ENCODE measurements around the gene OAS2.
A peak's percentile ranks its signal among the peaks of the same experiment; 100 is the strongest.

Gene OAS2

DNA sequence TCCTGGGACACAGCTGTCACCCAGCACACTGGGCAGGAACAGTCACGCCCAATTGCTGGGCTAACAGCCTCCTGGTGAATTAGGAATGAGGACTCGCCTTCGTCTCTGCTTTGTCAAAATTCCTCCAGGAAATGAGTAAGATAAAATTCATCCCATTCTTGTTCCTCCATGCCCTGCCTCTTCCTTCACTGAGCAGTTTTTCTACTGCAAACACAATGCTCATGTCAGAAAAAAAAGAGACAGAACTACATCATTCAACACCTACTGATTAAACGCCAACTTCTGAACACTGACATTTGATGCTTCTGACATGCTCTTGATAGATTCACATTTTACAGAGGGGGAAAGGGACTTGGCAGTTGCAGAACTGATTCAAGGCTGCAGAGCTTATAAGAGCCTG is 40.7 kb downstream of the OAS2 start:
- DNase-seq (ENCODE audit: low read depth in 2 of 2) = no peak

DNA sequence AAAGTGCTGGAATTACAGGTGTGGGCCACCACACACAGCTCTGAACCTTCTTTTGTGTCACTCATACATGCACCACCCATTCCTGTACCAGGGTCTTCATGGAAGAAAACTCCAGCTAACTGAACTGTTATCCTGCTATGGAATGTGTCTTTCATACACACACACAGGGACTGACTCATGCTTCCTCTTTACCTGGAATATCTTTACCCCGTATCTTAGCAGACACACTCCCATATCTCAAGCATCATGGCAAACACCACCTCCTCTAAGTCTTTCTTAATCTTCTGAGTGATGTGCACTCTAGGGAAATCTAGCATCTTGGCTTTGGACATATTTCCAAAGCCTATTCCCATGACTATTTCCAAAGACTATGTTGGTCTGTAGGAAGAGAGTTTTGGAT is 43.2 kb downstream of the OAS2 start:
- DNase-seq (ENCODE audit: low read depth in 2 of 2) = no peak

DNA sequence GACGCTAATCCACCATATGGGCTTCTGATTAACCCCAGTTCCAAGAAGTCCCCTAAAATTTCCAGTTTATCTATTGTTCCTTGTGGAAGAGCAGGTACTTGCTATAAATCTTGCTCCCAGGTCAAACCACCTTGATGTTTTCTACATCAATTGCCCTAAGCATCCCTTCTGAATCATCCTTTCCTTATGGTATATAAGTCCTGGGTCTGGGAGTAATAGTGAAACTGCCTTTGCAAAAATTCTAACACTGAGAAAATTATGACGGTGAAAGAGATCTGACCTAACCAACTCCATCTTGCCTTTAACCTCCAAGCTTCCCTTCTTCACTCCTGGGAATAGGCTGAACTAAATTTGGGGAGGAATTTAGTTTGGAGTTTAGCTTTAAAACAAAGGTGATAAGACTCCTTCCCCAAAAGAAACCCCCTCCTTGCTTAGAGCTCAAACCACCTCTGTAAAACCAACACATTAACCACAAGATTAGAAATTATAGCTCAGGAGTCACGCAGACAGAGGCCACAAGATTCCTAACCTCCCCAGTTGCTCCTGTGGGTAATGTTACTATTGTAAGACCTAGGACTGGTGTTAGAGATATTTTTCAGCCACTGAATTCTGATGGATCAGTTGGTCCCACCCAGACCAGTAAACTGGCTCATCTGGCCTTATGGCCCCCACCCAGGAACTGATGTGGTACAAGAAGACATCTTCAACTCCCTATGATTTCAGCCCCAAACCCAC is 44.4 kb downstream of the OAS2 start:
- no peak for DNase-seq (ENCODE audit: low read depth in 2 of 2)

DNA sequence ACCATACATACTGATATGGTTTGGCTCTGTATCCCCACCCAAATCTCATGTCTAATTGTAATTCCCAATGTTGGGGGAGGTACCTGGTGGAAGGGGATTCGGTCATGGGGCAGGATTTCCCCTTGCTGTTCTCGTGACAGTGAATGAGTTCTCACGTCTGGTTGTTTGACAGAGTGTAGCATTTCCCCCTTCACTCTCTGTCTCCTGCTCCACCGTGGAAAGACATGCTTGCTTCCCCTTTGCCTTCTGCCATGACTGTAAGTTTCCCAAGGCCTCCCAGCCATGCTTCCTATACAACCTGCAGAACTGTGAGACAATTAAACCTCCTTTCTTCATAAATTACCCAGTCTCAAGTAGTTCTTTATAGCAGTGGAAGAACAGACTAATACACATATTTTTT is 49.4 kb downstream of the OAS2 start:
- no peak for DNase-seq (ENCODE audit: low read depth in 2 of 2)

DNA sequence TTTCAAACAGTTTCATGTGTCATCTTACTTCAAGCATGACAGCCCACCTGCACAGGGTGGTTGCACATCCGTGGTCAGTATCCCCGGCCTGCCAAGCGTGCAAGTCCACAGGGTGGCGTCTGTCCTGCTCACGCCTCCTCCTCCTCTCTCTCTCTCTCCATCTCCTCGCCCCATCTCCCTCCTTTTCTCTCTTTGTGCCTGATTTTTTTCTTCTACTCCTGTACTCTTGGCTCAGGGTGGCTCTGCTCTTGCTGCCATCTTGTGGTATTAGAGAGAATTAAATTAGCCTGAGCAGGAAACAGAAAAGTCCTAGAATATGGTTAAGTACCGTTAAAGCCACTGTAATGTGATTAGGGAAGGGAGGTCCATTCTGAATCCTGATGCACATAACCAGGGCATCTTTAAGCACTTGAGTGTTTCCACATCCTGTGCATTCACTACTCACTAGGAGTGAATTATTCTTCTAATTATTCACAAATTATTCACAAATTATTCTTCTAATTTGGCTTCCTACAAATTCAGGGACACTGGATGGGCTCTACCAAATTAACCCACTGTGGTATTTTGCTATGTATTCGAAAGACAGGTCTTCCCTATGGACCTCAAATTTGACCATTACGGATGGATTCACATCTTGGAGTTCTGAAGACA is 52.7 kb downstream of the OAS2 start:
- no peak for DNase-seq (ENCODE audit: low read depth in 2 of 2)

DNA sequence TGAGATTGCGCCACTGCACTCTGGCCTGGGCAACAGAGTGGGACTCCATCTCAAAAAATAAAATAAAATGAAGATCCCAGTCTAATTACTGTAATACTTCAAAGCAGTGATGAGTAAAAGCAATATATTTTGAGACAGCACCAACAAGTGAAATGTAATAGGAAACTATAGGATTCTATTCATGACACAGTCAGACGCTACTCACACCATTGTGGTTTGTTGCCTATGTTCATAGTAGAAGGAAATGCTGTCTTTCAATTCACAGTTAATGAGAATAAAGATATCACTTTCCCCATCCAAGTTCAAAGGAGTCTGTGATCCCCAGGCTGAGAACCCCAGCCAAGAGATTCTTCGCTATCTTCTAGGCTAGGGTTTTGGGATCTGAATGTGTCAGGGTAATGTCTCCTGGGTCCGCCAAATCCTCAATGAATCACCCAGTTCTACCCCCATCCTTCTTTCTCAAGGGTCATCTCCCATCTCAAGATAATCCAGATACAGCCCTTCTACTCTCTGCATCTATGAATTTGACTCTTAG is 61.7 kb downstream of the OAS2 start:
- no peak for DNase-seq (ENCODE audit: low read depth in 2 of 2)

DNA sequence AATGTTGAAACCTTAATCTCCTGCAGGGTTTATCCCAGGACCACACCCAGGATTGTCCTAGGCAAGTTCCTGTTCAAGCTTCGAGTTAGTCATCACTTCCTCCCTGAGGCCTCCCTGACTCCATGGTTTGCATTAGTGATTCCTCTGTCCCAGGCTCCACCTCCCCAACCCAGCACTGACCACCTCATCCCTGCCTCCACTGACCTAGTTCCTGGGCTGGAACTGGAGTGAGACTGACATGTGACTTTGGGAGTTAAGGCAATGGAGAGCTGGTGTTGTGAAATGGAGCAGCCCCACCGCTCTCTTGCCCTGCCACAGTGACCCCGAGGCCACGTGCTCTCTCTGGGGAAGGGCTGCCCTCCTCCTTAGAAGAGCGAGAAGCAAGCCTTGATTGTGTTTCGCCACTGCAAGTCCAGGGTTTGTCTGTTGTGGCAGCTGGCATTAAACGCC is 62.4 kb downstream of the OAS2 start:
- no peak for DNase-seq (ENCODE audit: low read depth in 2 of 2)

DNA sequence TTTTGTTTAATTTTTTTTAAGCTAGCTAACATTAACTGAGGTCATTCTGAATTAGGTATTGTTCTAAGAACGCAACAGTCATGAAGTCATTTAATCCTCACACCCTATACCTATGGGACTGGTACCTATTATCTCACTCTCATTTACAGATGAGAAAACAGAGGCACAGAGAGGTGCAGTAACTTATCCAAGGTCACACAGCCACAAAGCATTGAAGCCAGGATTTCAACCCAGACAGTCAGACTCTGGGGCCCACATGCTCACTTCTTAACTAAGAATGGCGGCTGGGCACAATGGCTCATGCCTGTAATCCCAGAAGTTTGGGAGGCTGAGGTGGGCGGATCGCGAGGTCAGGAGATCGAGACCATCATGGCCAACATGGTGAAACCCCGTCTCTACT is 63.2 kb downstream of the OAS2 start:
- no peak for DNase-seq (ENCODE audit: low read depth in 2 of 2)

DNA sequence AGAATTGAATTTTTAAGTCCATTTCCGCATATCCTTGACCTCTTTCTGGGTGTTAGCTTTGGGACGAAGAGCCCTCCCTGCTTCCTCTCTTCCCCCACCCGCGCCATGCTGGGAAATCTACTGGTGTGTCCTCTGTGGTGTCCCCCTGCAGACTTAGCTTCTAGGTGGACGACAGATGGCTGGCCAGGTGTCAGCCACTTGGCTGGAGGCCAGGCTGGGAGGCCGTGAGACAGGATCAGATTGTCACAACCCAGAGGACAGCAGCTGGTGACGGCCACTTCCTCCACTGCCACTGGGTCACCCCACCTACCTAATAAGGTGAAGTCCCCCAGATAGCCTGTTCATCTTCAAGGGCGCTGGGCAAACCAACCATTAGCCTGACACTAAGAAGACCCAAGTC is 64.9 kb downstream of the OAS2 start:
- DNase-seq (ENCODE audit: low read depth in 2 of 2) = no peak

DNA sequence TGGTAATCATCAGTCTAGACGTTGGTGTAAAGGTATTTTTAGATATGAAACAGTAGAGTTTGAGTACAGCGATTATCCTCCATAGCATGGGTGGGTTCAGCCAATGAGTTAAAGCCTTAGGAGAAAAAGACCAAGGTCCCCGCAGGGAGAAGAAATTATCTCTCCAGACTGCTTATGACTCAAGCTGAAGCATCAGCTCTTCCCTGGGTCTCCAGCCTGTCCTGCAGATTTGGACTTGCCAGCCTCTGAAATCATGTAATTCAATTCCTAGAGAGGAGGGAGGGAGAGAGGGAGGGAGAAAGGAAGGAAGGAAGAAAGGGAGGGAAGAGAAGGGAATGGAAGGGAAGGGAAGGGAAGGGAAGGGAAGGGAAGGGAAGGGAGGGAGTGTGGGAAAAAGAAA is 66.2 kb downstream of the OAS2 start:
- DNase-seq (ENCODE audit: low read depth in 2 of 2) = no peak

DNA sequence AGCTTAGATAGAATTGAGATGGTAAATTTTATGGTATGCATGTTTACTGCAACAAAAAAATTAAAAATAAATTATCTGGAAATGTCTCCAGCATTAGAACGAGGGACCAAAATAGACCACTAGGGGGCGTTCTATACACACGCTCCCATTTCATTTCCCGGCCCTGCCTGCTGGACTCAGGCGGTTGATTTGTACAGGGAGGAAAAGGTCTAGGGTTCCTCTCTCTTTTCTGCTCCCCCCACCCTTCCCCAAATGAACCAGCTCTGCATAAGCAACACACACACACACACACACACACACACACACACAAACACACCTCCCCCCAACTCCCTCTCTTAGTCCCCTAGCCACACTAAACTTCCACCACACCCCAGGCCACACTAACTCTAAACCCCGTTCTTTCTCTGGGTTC is 70.4 kb downstream of the OAS2 start:
- DNase-seq (ENCODE audit: low read depth in 2 of 2) = peak in 1 of 2 donors; percentile 36

DNA sequence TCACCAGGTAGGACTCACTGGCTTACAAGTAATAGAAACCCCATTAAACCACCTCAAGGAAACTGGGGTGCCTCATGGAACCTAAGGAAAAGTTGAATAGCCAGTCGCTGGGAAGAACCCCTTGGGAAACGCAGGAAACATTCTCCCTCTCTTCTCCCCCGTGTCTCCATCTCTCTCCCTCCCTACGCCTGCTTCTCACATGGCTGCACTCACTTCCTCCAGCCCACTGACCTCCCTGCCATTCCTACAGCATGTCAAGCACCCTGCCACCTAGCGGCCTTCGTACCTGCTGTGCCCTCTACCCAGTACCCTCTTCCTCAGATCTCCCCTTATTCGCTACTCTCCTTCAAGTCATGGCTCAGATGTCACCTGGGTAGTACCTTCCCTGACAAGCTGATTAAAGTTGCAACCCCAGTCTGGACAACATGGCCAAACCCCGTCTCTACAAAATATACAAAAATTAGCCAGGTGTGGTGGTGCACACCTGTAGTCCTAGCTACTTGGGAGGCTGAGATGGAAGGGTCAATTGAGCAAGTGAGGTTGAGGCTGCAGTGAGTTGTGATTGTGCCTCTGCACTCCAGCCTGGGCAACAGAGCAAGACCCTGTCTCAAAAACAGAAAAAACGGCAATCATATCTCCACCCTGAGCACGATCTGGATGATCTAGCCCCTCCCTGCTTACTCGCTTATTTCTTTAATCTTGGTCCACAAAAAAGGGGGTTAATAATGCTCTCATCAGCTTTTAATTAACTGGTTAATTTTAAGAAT is 71.8 kb downstream of the OAS2 start:
- DNase-seq (ENCODE audit: low read depth in 2 of 2) = no peak

DNA sequence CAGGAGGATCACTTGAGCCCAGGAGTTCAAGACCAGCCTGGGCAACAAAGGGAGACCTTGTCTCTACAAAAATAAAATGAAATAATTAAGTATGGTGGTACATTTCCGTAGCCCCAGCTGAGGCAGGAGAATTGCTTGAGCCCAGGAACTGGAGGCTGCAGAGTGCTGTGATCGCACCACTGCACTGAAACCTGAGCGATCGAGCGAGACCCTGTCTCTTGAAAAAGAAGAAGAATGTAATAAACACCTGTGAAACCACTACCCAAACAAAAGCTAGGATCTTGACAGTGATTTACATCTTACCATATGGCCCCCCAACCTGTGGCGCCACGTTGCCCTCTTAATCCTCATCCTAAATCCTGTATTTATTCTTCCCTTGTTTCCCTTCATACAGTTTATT is 72.5 kb downstream of the OAS2 start:
- DNase-seq (ENCODE audit: low read depth in 2 of 2) = no peak

DNA sequence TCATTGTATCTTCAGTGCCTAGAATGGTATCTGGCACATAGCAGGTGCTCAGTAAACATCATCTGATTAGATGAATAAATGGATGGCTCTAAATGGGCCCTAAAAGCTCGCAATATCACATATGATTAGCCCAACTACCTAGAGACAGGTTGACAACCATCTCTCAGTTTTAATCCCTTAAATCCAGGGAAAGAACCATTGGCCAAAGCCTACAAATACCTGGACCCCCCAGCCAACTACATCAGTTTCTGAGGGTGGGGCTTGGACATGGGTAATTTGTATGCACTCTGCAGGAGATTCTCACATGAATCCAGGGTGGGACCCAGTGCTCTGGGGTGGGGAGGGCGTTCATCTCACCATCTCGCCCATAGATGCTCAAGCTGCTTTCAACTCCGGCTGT is 73.4 kb downstream of the OAS2 start:
- no peak for DNase-seq (ENCODE audit: low read depth in 2 of 2)

DNA sequence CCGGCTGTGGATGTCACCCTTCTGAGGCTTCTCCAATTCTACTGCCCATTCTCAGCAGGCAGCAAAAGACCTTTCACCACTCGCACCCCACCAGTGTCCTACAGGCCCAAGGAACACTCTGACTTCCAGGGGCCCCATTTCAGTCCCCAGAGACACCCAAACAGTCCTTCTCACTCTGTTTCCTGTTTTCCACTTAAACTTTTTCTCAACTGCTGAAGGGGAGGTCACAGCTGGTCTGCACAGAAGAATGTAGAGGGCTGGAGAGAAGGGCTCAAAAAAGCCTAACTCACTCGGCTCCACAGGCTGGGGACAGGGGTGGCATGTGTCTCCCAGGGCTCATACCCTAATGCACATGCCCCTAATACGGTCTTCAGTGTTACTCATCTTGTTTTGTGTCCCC is 74.0 kb downstream of the OAS2 start:
- DNase-seq (ENCODE audit: low read depth in 2 of 2) = no peak

DNA sequence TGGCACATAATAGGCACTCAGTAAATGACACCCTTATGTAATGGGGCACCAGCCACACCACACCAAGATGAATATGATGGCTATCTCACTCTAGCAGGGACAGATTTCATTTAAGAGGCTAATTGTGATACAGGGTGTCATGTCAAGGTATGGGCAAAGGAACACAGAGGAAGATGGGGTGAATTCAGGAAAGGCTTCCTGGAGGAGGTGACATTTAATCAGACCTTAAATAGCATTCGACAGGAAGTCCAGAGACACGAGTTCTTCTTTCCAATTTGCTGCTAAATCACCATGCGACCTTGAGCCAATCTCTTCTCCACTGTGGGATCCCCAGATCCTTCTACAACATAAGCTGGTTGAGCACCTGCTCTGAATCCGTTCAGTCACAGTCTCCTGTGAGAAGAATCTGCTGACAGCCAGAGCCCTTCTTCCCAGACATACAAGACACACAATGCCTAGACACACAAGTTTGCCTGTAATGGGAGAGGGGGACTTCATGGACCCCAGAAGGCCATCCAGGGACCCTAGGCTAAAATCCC is 76.7 kb downstream of the OAS2 start:
- no peak for DNase-seq (ENCODE audit: low read depth in 2 of 2)

DNA sequence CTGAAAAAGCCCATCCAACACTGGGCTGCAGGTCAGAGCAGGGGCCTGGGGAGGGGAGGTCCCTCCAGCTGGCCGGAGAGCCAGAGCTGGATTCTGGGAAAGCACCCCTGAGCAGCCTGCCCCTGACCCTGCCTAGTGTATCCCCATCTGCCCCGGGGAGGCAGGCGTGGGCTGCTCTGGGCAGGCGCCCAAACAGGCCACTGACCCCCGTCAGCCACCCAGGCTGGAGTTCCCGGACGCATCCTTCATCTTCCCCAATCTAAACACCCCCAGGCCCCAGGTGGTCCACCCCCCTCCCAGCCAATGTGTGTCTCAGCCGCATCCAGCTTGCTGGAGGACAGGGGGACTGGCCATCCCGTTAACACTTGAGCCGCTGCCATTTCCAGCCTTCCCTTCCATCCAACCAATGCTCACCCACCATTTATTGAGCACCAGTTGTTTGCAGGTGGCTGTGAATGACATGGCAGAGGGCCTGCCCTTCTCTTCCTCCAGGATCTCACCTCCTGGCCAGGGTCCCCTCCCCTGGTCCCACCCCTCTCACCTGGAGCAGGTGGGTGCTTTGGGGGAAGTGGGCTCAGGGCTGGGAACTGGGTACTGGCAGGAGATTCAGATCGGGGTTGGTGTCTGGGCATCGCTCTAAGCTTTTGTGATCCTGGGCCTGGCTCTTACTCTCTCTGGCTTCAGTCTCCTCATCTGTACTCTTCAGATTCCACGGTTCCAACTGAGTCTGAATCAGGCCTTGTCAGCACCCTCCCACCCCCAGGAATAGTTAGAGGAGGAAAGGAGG is 77.5 kb downstream of the OAS2 start:
- no peak for DNase-seq (ENCODE audit: low read depth in 2 of 2)

DNA sequence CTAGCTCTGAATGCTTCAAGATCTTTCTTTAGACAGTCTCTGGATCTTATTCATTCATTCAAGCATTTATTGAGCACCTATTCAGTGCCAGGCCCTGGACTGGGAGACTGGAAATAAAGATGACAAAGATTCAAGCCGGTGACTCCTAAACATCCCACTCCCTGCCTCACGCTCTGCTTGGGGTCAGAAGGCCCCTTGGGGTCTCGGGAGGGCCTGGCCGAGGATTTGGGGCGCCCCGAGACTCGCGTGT is 78.0 kb downstream of the OAS2 start:
- DNase-seq (ENCODE audit: low read depth in 2 of 2) = no peak

DNA sequence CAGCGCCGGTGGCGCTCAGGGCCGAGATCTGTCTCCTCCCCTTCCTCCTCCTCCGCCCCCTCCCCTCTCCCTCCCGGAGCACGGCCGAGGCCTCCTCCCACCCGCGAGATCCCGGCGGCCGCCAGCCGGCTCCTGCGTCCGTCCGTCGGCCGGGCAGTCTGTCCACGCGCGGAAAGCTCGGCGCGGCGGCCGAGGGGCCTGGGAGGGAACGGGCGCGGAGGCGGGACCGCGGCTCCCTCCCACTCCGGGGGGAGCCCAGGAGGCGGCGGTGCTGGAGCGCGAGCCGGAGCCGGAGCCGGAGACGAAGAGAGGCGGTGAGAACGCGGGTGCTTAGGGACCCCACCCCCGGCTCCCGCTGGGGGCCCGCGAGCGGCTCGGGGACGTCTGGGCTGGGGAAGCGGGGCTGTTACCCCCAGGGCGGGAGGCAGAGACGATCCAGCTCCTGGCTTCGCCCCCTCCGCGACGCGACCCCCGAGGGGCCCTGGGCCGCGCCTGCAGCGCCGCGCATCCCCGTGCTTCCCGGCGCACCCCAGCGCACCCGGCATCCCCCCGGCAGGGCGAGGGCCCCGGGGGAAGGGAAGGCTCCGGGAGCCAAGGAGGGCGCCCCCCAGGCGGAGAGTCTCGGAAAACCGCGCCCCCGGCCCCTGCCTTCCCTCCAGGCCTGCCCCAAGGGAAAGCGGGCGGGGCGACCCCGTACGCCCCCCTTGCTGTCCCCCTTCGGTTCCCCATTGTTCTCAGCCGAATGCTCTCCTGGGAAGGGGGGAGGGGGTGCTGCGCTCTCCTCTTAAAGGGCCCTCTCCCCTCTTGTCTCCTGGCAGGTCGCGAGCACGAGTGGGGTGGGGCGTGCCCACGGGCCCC is 78.5 kb downstream of the OAS2 start, which contains the start of gene DTX1:
TSS of gene DTX1 (plus strand) at position 100 of the 858 bp plus-strand sequence. CDS start 1,463 bp downstream, outside the sequence.
- DNase-seq (ENCODE audit: low read depth in 2 of 2) = peak in 1 of 2 donors; percentile 12

DNA sequence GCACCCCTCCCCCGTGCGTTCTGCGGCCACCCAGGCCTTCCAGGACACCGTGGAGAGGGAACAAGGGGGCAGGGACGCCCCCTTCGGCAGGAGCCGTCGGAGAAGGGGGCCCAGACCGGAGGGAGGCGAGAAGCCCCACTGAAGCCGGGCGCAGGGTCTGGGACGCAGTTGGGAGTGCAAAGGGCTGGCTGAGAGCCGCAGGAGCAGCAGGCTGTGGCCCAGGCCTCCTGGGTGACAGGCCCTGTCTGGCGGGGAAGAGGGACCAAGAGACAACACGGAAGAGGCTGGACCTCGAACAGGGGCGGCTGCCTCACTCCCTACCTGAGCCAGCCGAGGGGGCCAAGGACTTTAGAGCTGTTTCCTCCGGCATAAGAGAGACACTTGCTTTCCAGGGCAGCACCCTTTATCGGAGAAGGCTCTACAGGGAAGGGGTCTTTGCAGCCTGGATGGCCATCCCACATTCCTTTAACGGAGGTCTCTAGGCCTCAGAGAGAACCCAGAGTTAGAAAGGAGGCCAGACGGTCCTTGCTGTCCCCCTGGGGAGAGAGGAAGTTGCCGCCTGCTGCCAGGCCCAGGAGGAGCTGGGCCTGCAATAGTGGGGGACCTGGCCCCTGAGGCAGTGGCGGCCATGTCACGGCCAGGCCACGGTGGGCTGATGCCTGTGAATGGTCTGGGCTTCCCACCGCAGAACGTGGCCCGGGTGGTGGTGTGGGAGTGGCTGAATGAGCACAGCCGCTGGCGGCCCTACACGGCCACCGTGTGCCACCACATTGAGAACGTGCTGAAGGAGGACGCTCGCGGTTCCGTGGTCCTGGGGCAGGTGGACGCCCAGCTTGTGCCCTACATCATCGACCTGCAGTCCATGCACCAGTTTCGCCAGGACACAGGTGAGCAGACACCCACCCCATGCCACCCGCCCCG is 79.5 kb downstream of the OAS2 start:
- DNase-seq (ENCODE audit: low read depth in 2 of 2) = no peak

Measured in stimulated activated CD8-positive, alpha-beta memory T cell treated with anti-CD3 and anti-CD28 coated beads, Interleukin-15, amount 100 ng/mL, for 4 hours (primary cell).